SJCRH30 (cell line): ENCODE results near the gene RUNDC1. TPM values are rescaled to one million over a fixed set of nuclear protein-coding genes. Genes with fewer than 3 reads are reported as not detected.
"Not testable (repeated sequence)": the region's sequence is repeated elsewhere in the genome, so short reads cannot be mapped to it uniquely, and the experiment has no call there.

ENCODE experiments used
- DNase-seq, 2 experiments: peaks; one replicate each; pipeline ENCODE4 v3.0.0-alpha.2; 2015 to 2020
- H3K27ac ChIP-seq: fragments of 250-450 bp; sonication (Bioruptor Pico); 2 replicates; pipeline ENCODE4 v1.5.1; 2020; ENCODE audit warnings: mild to moderate bottlenecking, moderate library complexity
- H3K27me3 ChIP-seq: fragments of 250-450 bp; sonication (Bioruptor Pico); 2 replicates; pipeline ENCODE4 v1.5.1; 2020; ENCODE audit warnings: mild to moderate bottlenecking, moderate library complexity
- H3K36me3 ChIP-seq: fragments of 250-450 bp; sonication (Bioruptor Pico); 2 replicates; pipeline ENCODE4 v1.5.1; 2020; ENCODE audit warnings: mild to moderate bottlenecking, moderate library complexity
- H3K4me1 ChIP-seq: fragments of 250-450 bp; sonication (Bioruptor Pico); 2 replicates; pipeline ENCODE4 v1.5.1; 2020; ENCODE audit warnings: mild to moderate bottlenecking, moderate library complexity
- H3K4me3 ChIP-seq: fragments of 250-450 bp; sonication (Bioruptor Pico); 2 replicates; pipeline ENCODE4 v1.5.1; 2020; ENCODE audit warnings: mild to moderate bottlenecking, moderate library complexity
- H3K9me3 ChIP-seq: fragments of 250-450 bp; sonication (Bioruptor Pico); replicated peaks from 2 replicates; pipeline ENCODE4 v1.5.1; 2020; ENCODE audit warnings: mild to moderate bottlenecking, moderate library complexity
- total RNA-seq: library from RNA; depleted of rRNA; stranded (reverse); fragments of >200 nt; shearing (Covaris generic); gene quantifications from 2 replicates; pipeline ENCODE4 v1.2.3, GENCODE V29; 2014

Gene RUNDC1
- total RNA-seq, 1 experiment from 2014 or later, result 11.9 TPM

GRCh38 chr17:42979511-42980273 lies 673 bp upstream of the RUNDC1 start, which contains the start of gene PTGES3L:
PTGES3L (minus strand) TSS chr17:42980080; CDS start chr17:42980053, 27 bp downstream.
- Histone ChIP-seq H3K4me1 (0 out of 2 replicates have a peak, but pooled peaks cover 6% of the 10 kb centered on the region), H3K27me3 (no peaks in the 10 kb centered on the region), H3K36me3 (no peaks in the 10 kb centered on the region), H3K9me3 (no peaks in the 10 kb centered on the region), H3K27ac (peak within 1 kb of the TSS; percentile 54), H3K4me3 (peak within 1 kb of the TSS; percentile 84)
- DNase-seq, result peak; percentile 88 to 91

- 0 out of 2 replicates have a peak, but pooled peaks cover 6% of the 10 kb centered on the region for H3K4me1 ChIP-seq
- no peaks in the 10 kb centered on the region for H3K9me3 ChIP-seq
- H3K27ac ChIP-seq, result no peak overlapping the region; the same call in 1 of the 2 replicates
- H3K27me3 ChIP-seq, result no peaks in the 10 kb centered on the region
- H3K4me3 ChIP-seq, result peak overlapping the region; percentile 84
- peak; percentile 40 to 55 for DNase-seq
- H3K36me3 ChIP-seq, result no peaks in the 10 kb centered on the region
Measured at GRCh38 chr17:42980766-42981397, 517 bp downstream of the RUNDC1 start.

GRCh38 chr17:42982266-42982665 lies 1.9 kb downstream of the RUNDC1 start:
- Histone ChIP-seq H3K36me3 (peaks cover 5% of the 10 kb centered on the region), H3K27me3 (no peaks in the 10 kb centered on the region), H3K9me3 (no peaks in the 10 kb centered on the region), H3K4me1 (0 out of 2 replicates have a peak, but pooled peaks cover 6% of the 10 kb centered on the region), H3K27ac (no peak overlapping the region), H3K4me3 (no peak overlapping the region)
- DNase-seq, result no peak

- H3K4me3 ChIP-seq, result no peak overlapping the region
- no peaks in the 10 kb centered on the region for H3K9me3 ChIP-seq
- H3K4me1 ChIP-seq, result no peaks in the 10 kb centered on the region
- no peak overlapping the region for H3K27ac ChIP-seq
- no peak for DNase-seq
- no peaks in the 10 kb centered on the region for H3K27me3 ChIP-seq
- peaks cover 20% of the 10 kb centered on the region for H3K36me3 ChIP-seq
Measured at GRCh38 chr17:42985225-42985624, 4.9 kb downstream of the RUNDC1 start.

GRCh38 chr17:42989141-42989540 lies 8.8 kb downstream of the RUNDC1 start:
- H3K4me3 ChIP-seq, result no peak overlapping the region
- H3K27me3 ChIP-seq, result no peaks in the 10 kb centered on the region
- H3K9me3 ChIP-seq, result no peaks in the 10 kb centered on the region
- DNase-seq, result no peak
- no peaks in the 10 kb centered on the region for H3K4me1 ChIP-seq
- H3K27ac ChIP-seq, result no peak overlapping the region
- peaks cover 41% of the 10 kb centered on the region for H3K36me3 ChIP-seq

GRCh38 chr17:42989726-42990652 lies 9.6 kb downstream of the RUNDC1 start:
- no peak overlapping the region for H3K27ac ChIP-seq
- H3K4me3 ChIP-seq, result no peak overlapping the region
- no peaks in the 10 kb centered on the region for H3K27me3 ChIP-seq
- DNase-seq, result no peak
- H3K9me3 ChIP-seq, result no peaks in the 10 kb centered on the region
- H3K36me3 ChIP-seq, result peaks cover 41% of the 10 kb centered on the region
- H3K4me1 ChIP-seq, result no peaks in the 10 kb centered on the region

- Histone ChIP-seq H3K27ac (no peak overlapping the region), H3K4me1 (no peaks in the 10 kb centered on the region), H3K4me3 (no peak overlapping the region), H3K27me3 (no peaks in the 10 kb centered on the region), H3K36me3 (peaks cover 41% of the 10 kb centered on the region), H3K9me3 (no peaks in the 10 kb centered on the region)
- DNase-seq, result no peak
Measured at GRCh38 chr17:42991471-42991870, 11.1 kb downstream of the RUNDC1 start.

GRCh38 chr17:42992872-42993271 lies 12.5 kb downstream of the RUNDC1 start:
- Histone ChIP-seq H3K4me1 (no peaks in the 10 kb centered on the region; the same call in 1 of the 2 replicates), H3K27ac (no peak overlapping the region), H3K9me3 (no peaks in the 10 kb centered on the region), H3K36me3 (peaks cover 34% of the 10 kb centered on the region), H3K27me3 (no peaks in the 10 kb centered on the region), H3K4me3 (no peak overlapping the region)
- DNase-seq, result no peak

GRCh38 chr17:42993913-42994312 lies 13.5 kb downstream of the RUNDC1 start:
- not testable (repeated sequence) for H3K4me3 ChIP-seq, H3K9me3 ChIP-seq, H3K27ac ChIP-seq, DNase-seq, H3K4me1 ChIP-seq, H3K27me3 ChIP-seq
- peaks cover 35% of the 10 kb centered on the region for H3K36me3 ChIP-seq

GRCh38 chr17:42997390-42997983 lies 17.1 kb downstream of the RUNDC1 start:
- no peak for DNase-seq
- peak overlapping the region; percentile 54 for H3K4me3 ChIP-seq
- peak overlapping the region; percentile 10; the same call in 1 of the 2 replicates for H3K27ac ChIP-seq

GRCh38 chr17:42997984-42998938 lies 17.9 kb downstream of the RUNDC1 start, which contains the start of gene RPL27:
RPL27 (plus strand) TSS chr17:42998419; CDS start chr17:42998751, 332 bp downstream.
- peaks cover 47% of the 10 kb centered on the region for H3K36me3 ChIP-seq
- no peaks in the 10 kb centered on the region for H3K9me3 ChIP-seq
- no peaks in the 10 kb centered on the region; the same call in 1 of the 2 replicates for H3K4me1 ChIP-seq

More at GRCh38 chr17:42997390-42997983, 17.1 kb downstream of the RUNDC1 start:
- H3K9me3 ChIP-seq, result no peaks in the 10 kb centered on the region
- H3K27me3 ChIP-seq, result no peaks in the 10 kb centered on the region
- H3K4me1 ChIP-seq, result no peaks in the 10 kb centered on the region; the same call in 1 of the 2 replicates
- H3K36me3 ChIP-seq, result peaks cover 47% of the 10 kb centered on the region

GRCh38 chr17:42999003-42999525 lies 18.7 kb downstream of the RUNDC1 start:
- H3K9me3 ChIP-seq, result no peaks in the 10 kb centered on the region
- H3K27ac ChIP-seq, result peak overlapping the region; percentile 88
- no peak for DNase-seq
- H3K27me3 ChIP-seq, result no peaks in the 10 kb centered on the region
- peaks cover 53% of the 10 kb centered on the region for H3K36me3 ChIP-seq
- H3K4me1 ChIP-seq, result no peaks in the 10 kb centered on the region; the same call in 1 of the 2 replicates
- peak overlapping the region; percentile 83 for H3K4me3 ChIP-seq

More at GRCh38 chr17:42997984-42998938, 17.9 kb downstream of the RUNDC1 start, which contains the start of gene RPL27:
- Histone ChIP-seq H3K4me3 (peak within 1 kb of the TSS; percentile 83), H3K27me3 (no peaks in the 10 kb centered on the region), H3K27ac (peak within 1 kb of the TSS; percentile 88)
- DNase-seq, result peak; percentile 99 to 100

- not testable (repeated sequence) for DNase-seq, H3K4me1 ChIP-seq, H3K4me3 ChIP-seq, H3K27me3 ChIP-seq, H3K27ac ChIP-seq, H3K9me3 ChIP-seq
- H3K36me3 ChIP-seq, result peaks cover 58% of the 10 kb centered on the region
Measured at GRCh38 chr17:43000894-43001293, 20.5 kb downstream of the RUNDC1 start.
